Body of pancreas (tissue), 4 donors: ENCODE results near the gene PDE9A.

Experiments used
- POLR2A ChIP-seq, 3 donors: fragments of 450-650 bp; IDR thresholded peaks; one replicate each; pipeline ENCODE4 v1.6.1; 2016; ENCODE audit warnings: antibody characterized with exemption in 3 of 3, mild to moderate bottlenecking in 2 of 3
- TF ChIP-seq, protein P1 (sequence below), 7 experiments: fragments of 450-650 bp in 4 of 7; fragments of 200-600 bp in 3 of 7; sonication (generic) in 3 of 7; IDR thresholded peaks; one replicate each; pipeline ENCODE4 v1.5.1; 2016 to 2019; ENCODE audit warnings: antibody characterized with exemption in 7 of 7

DNA sequence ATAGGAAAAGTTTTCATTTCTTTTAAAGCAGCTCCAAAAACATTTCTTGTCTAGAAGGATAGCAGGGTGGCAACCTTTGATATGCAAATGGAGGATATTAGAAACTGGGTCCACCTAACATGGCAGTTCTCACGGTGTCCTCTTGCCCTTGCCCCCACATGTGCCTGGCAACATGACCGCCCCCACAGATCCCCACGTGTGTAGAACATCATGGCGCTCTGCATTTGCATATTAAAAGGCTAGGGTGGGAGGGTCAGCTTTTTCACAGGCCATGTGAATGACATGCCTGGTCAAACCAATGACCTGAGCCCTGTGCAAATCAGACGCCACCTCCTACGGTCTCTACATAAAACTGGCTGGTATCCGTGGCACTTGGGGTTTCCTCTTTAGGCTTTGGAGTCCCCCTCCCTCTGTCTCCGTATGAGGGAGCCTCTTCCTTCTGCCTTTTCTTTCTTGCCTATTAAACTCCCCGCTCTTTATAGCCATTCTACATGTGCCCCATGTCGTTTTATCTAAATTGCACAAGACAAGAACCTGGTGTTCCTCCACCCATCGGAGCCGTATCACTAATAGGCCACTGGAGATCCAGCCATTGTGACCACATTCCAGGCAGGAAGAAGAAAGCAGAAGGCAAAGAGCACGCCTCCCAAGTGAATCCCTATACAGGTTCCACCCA, 154.7 kb downstream of the PDE9A start:
- TF ChIP-seq, protein P1, sequence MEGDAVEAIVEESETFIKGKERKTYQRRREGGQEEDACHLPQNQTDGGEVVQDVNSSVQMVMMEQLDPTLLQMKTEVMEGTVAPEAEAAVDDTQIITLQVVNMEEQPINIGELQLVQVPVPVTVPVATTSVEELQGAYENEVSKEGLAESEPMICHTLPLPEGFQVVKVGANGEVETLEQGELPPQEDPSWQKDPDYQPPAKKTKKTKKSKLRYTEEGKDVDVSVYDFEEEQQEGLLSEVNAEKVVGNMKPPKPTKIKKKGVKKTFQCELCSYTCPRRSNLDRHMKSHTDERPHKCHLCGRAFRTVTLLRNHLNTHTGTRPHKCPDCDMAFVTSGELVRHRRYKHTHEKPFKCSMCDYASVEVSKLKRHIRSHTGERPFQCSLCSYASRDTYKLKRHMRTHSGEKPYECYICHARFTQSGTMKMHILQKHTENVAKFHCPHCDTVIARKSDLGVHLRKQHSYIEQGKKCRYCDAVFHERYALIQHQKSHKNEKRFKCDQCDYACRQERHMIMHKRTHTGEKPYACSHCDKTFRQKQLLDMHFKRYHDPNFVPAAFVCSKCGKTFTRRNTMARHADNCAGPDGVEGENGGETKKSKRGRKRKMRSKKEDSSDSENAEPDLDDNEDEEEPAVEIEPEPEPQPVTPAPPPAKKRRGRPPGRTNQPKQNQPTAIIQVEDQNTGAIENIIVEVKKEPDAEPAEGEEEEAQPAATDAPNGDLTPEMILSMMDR (IDR thresholded peaks at IDR 0.05), result no peak
- TF ChIP-seq POLR2A (IDR thresholded peaks at IDR 0.05), result no peak
